Fibroblast of gingiva (primary cell): ENCODE results near the gene ALKBH7.

Source experiments
- DNase-seq: peaks from one replicate; pipeline ENCODE4 v3.0.0-alpha.2; 2011; ENCODE audit warnings: low read depth

Gene ALKBH7

GRCh38 chr19:6373096-6373812 is 660 bp downstream of the ALKBH7 start:
- DNase-seq = peak; percentile 98

- no peak for DNase-seq
Observed at GRCh38 chr19:6373813-6374108, 1.2 kb downstream of the ALKBH7 start.

- no peak for DNase-seq
Observed at GRCh38 chr19:6374161-6374709, 1.6 kb downstream of the ALKBH7 start.

- DNase-seq = no peak
Observed at GRCh38 chr19:6374711-6375410, 2.3 kb downstream of the ALKBH7 start.

- no peak for DNase-seq
Observed at GRCh38 chr19:6375411-6376010, 2.9 kb downstream of the ALKBH7 start, which contains the start of gene PSPN. Gene PSPN, minus strand, starts transcription at chr19:6375933. Its CDS starts 84 bp downstream, at chr19:6375849.

GRCh38 chr19:6376512-6377190 is 4.1 kb downstream of the ALKBH7 start:
- peak; percentile 36 for DNase-seq

- DNase-seq = peak; percentile 45
Observed at GRCh38 chr19:6378041-6378440, 5.4 kb downstream of the ALKBH7 start.

GRCh38 chr19:6378486-6378885 is 5.9 kb downstream of the ALKBH7 start:
- DNase-seq = no peak

GRCh38 chr19:6379744-6380143 is 7.2 kb downstream of the ALKBH7 start:
- DNase-seq = no peak

- DNase-seq = no peak
Observed at GRCh38 chr19:6381030-6381750, 8.6 kb downstream of the ALKBH7 start.

GRCh38 chr19:6383188-6383587 is 10.6 kb downstream of the ALKBH7 start:
- DNase-seq = no peak

GRCh38 chr19:6384381-6384780 is 11.8 kb downstream of the ALKBH7 start:
- DNase-seq = no peak

- no peak for DNase-seq
Observed at GRCh38 chr19:6387372-6387771, 14.8 kb downstream of the ALKBH7 start.

- no peak for DNase-seq
Observed at GRCh38 chr19:6392221-6393073, 19.9 kb downstream of the ALKBH7 start.

GRCh38 chr19:6393074-6393982 is 20.7 kb downstream of the ALKBH7 start, which contains the start of gene GTF2F1:
Gene GTF2F1, minus strand, starts transcription at chr19:6393164. Its CDS starts 169 bp downstream, at chr19:6392995.
- DNase-seq = peak; percentile 95

GRCh38 chr19:6393983-6394412 is 21.4 kb downstream of the ALKBH7 start:
- DNase-seq = no peak

GRCh38 chr19:6394831-6395230 is 22.2 kb downstream of the ALKBH7 start:
- no peak for DNase-seq

- DNase-seq = no peak
Observed at GRCh38 chr19:6396305-6396704, 23.7 kb downstream of the ALKBH7 start.
